SK-N-SH (cell line): ENCODE data around the gene ROBO1. TPM values are rescaled to one million over a fixed set of nuclear protein-coding genes. Genes with fewer than 3 reads are reported as not detected.

Source experiments
- CTCF ChIA-PET: fragments of 300-600, 350-600 bp; formaldehyde crosslinking; extraction: SDS; loops from one replicate; lab custom pipeline; 2021; lab: Yijun Ruan, JAX
- POLR2A ChIA-PET: fragments of 350-600 bp; sonication (Branson Sonifier 250); formaldehyde crosslinking; extraction: SDS; loops from one replicate; lab custom pipeline; 2020; ENCODE audit warnings: antibody characterized with exemption, inconsistent platforms; lab: Yijun Ruan, JAX
- DNase-seq: peaks from one replicate; pipeline ENCODE4 v3.0.0; 2012
- H2AFZ ChIP-seq: fragments of 200-600 bp; sonication (generic); 2 replicates; pipeline ENCODE4 v1.8.1; 2016; ENCODE audit warnings: antibody characterized with exemption, mild to moderate bottlenecking, low read depth
- H3F3A ChIP-seq: fragments of 200-600 bp; sonication (generic); replicated peaks from 2 replicates; pipeline ENCODE3; 2016; ENCODE audit warnings: antibody characterized with exemption, mild to moderate bottlenecking; ENCODE audit not compliant: insufficient read depth
- H3K27ac ChIP-seq, 2 experiments: fragments of 200-500 bp in 1 of 2; fragments of 200-600 bp in 1 of 2; sonication (Bioruptor generic) in 1 of 2; sonication (generic), shearing (Covaris generic) in 1 of 2; 2 replicates each; pipeline versions ENCODE4 v1.5.1 to v1.6.1; 2014 to 2016; ENCODE audit warnings: low read depth in 2 of 2, inconsistent platforms in 1 of 2, low read length in 1 of 2, mild to moderate bottlenecking in 1 of 2, mixed read lengths in 1 of 2
- H3K27me3 ChIP-seq: fragments of 200-600 bp; sonication (generic), shearing (Covaris generic); 2 replicates; pipeline ENCODE4 v1.6.1; 2016; ENCODE audit warnings: mixed run types; ENCODE audit not compliant: insufficient read depth
- H3K36me3 ChIP-seq, 2 experiments: fragments of 200-500 bp in 1 of 2; fragments of 200-600 bp in 1 of 2; sonication (Bioruptor generic) in 1 of 2; sonication (generic) in 1 of 2; replicated peaks in 1 of 2; 2 replicates each; pipeline versions ENCODE3 to v1.5.1; 2014 to 2016; ENCODE audit warnings: low read length in 1 of 2, mild to moderate bottlenecking in 1 of 2; ENCODE audit not compliant: insufficient read depth in 2 of 2, control insufficient read depth in 1 of 2
- H3K4me1 ChIP-seq, 2 experiments: fragments of 200-500 bp in 1 of 2; fragments of 200-600 bp in 1 of 2; sonication (Bioruptor generic) in 1 of 2; sonication (generic), shearing (Covaris generic) in 1 of 2; 2 replicates each; pipeline versions ENCODE4 v1.5.1 to v1.6.1; 2014 to 2016; ENCODE audit warnings: low read depth in 1 of 2, low read length in 1 of 2, mixed run types in 1 of 2; ENCODE audit not compliant: insufficient read depth in 2 of 2, control insufficient read depth in 1 of 2
- H3K4me2 ChIP-seq: fragments of 200-600 bp; sonication (generic), shearing (Covaris generic); 2 replicates; pipeline ENCODE4 v1.6.1; 2017; ENCODE audit warnings: mixed run types
- H3K4me3 ChIP-seq, 2 experiments: fragments of 200-500 bp in 1 of 2; fragments of 200-600 bp in 1 of 2; sonication (Bioruptor generic) in 1 of 2; sonication (generic), shearing (Covaris generic) in 1 of 2; 2 replicates each; pipeline versions ENCODE4 v1.5.1 to v1.8.1; 2014 to 2016; ENCODE audit warnings: low read depth in 2 of 2, inconsistent platforms in 1 of 2, low read length in 1 of 2, mild to moderate bottlenecking in 1 of 2, mixed read lengths in 1 of 2, moderate library complexity in 1 of 2
- H3K79me2 ChIP-seq: fragments of 200-600 bp; sonication (generic); 2 replicates; pipeline ENCODE4 v1.8.1; 2017; ENCODE audit warnings: mild to moderate bottlenecking; ENCODE audit not compliant: insufficient read depth
- H3K9ac ChIP-seq: fragments of 200-600 bp; sonication (generic); 2 replicates; pipeline ENCODE4 v1.6.1; 2017; ENCODE audit warnings: mixed run types
- H3K9me2 ChIP-seq: fragments of 200-600 bp; sonication (generic); 2 replicates; pipeline ENCODE4 v1.6.1; 2017; ENCODE audit warnings: mixed run types
- H3K9me3 ChIP-seq: fragments of 200-600 bp; sonication (generic); 2 replicates; pipeline ENCODE4 v1.6.1; 2017; ENCODE audit warnings: mixed run types, mild to moderate bottlenecking, moderate library complexity
- H4K20me1 ChIP-seq: fragments of 200-600 bp; sonication (generic); 2 replicates; pipeline ENCODE4 v1.6.1; 2017; ENCODE audit warnings: mild to moderate bottlenecking, mixed run types; ENCODE audit not compliant: insufficient read depth
- CHD2 ChIP-seq: fragments of 150-350 bp; IDR thresholded peaks from 2 replicates; pipeline ENCODE4 v1.6.1; 2018; ENCODE audit warnings: low read length; ENCODE audit not compliant: partially characterized antibody
- EP300 ChIP-seq, 2 experiments: IDR thresholded peaks; 2 replicates each; pipeline versions ENCODE4 v1.4.0 to v1.6.1; 2012; ENCODE audit warnings: borderline replicate concordance in 1 of 2, low read depth in 1 of 2, low read length in 1 of 2
- GATA2 ChIP-seq: sonication (generic); formaldehyde crosslinking; IDR thresholded peaks from 2 replicates; pipeline ENCODE4 v1.5.0; 2020; ENCODE audit warnings: mild to moderate bottlenecking, missing genetic modification reagents
- NRF1 ChIP-seq: IDR thresholded peaks from 2 replicates; pipeline ENCODE4 v1.6.1; 2012; ENCODE audit warnings: low read depth, mild to moderate bottlenecking, low read length
- POLR2AphosphoS5 ChIP-seq: IDR thresholded peaks from 2 replicates; pipeline ENCODE4 v1.6.1; 2012; ENCODE audit warnings: low read depth, low read length
- RAD21 ChIP-seq: IDR thresholded peaks from 2 replicates; pipeline ENCODE4 v1.6.1; 2012; ENCODE audit warnings: mild to moderate bottlenecking, low read length
- RFX5 ChIP-seq: IDR thresholded peaks from 2 replicates; pipeline ENCODE4 v1.6.1; 2012; ENCODE audit warnings: mild to moderate bottlenecking, improper control_type of control experiment, low read length
- SIN3A ChIP-seq: IDR thresholded peaks from 2 replicates; pipeline ENCODE4 v1.6.1; 2012; ENCODE audit warnings: low read depth, mild to moderate bottlenecking, low read length, moderate library complexity, borderline replicate concordance
- SMC3 ChIP-seq: IDR thresholded peaks from 2 replicates; pipeline ENCODE4 v1.6.1; 2012; ENCODE audit warnings: low read depth, low read length, improper control_type of control experiment
- TCF12 ChIP-seq: IDR thresholded peaks from 2 replicates; pipeline ENCODE4 v1.4.0; 2012
- YY1 ChIP-seq: IDR thresholded peaks from 2 replicates; pipeline ENCODE4 v1.4.0; 2012; ENCODE audit warnings: low read depth, mild to moderate bottlenecking
- WGBS: methylation state at CpG from one replicate; pipeline ENCODE4 v1.1.6; 2017; ENCODE audit warnings: low lambda C conversion rate; 5-methylcytosine and 5-hydroxymethylcytosine counted together
- polyA plus RNA-seq, 3 experiments: library from polyadenylated mRNA; depleted of rRNA; stranded (reverse); fragments of >200 nt; gene quantifications; 2 replicates each; pipeline ENCODE4 v1.2.3, GENCODE V29; 2012
- TF ChIP-seq, protein P1 (sequence below): fragments of 150-350 bp; IDR thresholded peaks from 2 replicates; pipeline ENCODE4 v1.6.1; 2016; ENCODE audit warnings: mild to moderate bottlenecking, low read depth, low read length
- TF ChIP-seq, protein P2 (sequence below): IDR thresholded peaks from 2 replicates; pipeline ENCODE4 v1.4.0; 2012; ENCODE audit warnings: low read depth
- TF ChIP-seq, protein P3 (sequence below): fragments of 150-350 bp; IDR thresholded peaks from 2 replicates; pipeline ENCODE4 v1.6.1; 2017; ENCODE audit warnings: antibody characterized with exemption, low read length, low read depth, borderline replicate concordance
- TF ChIP-seq, protein P4 (sequence below): IDR thresholded peaks from 2 replicates; pipeline ENCODE4; 2012

Gene ROBO1
- polyA plus RNA-seq, 1 of the 3 experiments (the other 2 are of a cell fraction): 22.7 TPM

DNA sequence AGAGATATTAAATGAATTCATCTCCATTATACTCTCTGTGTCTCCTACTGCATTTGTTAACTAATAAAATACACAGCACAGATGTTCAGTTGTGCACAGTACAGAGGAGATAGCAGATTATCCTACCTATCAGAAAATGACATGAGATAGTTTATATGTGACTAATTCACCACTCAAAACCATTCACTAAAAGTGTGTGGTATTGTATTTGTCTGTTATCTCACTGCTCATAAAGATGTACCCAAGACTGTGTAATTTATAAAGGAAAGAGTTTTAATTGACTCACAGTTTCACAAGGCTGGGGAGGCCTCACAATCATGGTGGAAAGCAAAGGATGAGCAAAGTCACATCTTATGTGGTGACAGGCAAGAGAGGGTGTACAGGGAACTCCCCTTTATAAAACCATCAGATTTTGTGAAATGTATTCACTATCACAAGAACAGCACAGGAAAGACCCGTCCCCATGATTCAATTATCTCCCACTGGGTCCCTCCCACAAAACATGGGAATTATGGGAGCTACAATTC lies 936.3 kb downstream of the ROBO1 start:
- peaks cover 0 to 6% of the 10 kb centered on the region in 2 experiments for H3K36me3 ChIP-seq
- H3K79me2 ChIP-seq: peaks cover under 1% of the 10 kb centered on the region
- TF ChIP-seq GATA2 (CRISPR knock-in tag) (no peak), RAD21 (no peak)
- no peaks in the 10 kb centered on the region for H4K20me1 ChIP-seq
- no peaks in the 10 kb centered on the region for H3K27me3 ChIP-seq
- CTCF ChIA-PET: no interaction called here
- H3K27ac ChIP-seq: no peak overlapping the region
- DNase-seq: no peak
- no peaks in the 10 kb centered on the region; a peak in 1 of 4 replicates for H3K4me1 ChIP-seq
- 94% methylated on average over 1 of the region's 1 CpG for WGBS
- H3K9ac ChIP-seq: no peak overlapping the region
- no peaks in the 10 kb centered on the region for H3K9me3 ChIP-seq
- H3F3A ChIP-seq: no peaks in the 10 kb centered on the region
- H3K4me3 ChIP-seq: no peak overlapping the region
- H3K4me2 ChIP-seq: no peak overlapping the region
- POLR2A ChIA-PET: no interaction called here
- H3K9me2 ChIP-seq: no peaks in the 10 kb centered on the region
- H2AFZ ChIP-seq: no peak overlapping the region

DNA sequence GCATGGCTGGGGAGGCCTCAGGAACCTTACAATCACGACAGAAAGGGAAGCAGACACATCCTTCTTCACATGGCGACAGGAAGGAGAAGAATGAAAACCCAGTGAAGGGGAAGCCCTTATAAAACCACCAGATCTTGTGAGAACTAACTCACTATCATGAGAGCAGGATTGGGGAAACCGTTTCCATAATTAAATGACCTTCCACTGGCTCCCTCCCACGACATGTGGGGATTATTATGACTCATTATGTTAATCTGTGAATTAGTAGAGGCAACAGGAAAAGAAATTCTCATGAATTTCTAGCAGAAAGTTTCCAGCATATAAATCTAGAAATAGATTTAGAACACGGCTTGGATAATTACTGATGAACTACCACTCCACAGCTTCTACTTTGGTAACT lies 937.3 kb downstream of the ROBO1 start:
- 85% methylated on average over 5 of the region's 5 CpGs for WGBS
- Histone ChIP-seq H3K79me2 (no peaks in the 10 kb centered on the region; the same call in none of the 2 replicates), H3K27me3 (no peaks in the 10 kb centered on the region), H3K27ac (no peak overlapping the region), H2AFZ (no peak overlapping the region), H3K4me1 (peaks cover 5 to 6% of the 10 kb centered on the region in 2 experiments; a peak in 2 of 4 replicates), H3K9ac (no peak overlapping the region), H4K20me1 (no peaks in the 10 kb centered on the region), H3K9me2 (no peaks in the 10 kb centered on the region), H3K4me3 (no peak overlapping the region), H3K9me3 (no peaks in the 10 kb centered on the region), H3K36me3 (peaks cover 0 to 6% of the 10 kb centered on the region in 2 experiments), H3F3A (no peaks in the 10 kb centered on the region)
- ChIA-PET POLR2A (no interaction called here), CTCF (no interaction called here)
- no peak for DNase-seq
- no peak for TF ChIP-seq YY1
- no peak for TF ChIP-seq RFX5
- TF ChIP-seq GATA2 (CRISPR knock-in tag): no peak
- TF ChIP-seq, protein P1, sequence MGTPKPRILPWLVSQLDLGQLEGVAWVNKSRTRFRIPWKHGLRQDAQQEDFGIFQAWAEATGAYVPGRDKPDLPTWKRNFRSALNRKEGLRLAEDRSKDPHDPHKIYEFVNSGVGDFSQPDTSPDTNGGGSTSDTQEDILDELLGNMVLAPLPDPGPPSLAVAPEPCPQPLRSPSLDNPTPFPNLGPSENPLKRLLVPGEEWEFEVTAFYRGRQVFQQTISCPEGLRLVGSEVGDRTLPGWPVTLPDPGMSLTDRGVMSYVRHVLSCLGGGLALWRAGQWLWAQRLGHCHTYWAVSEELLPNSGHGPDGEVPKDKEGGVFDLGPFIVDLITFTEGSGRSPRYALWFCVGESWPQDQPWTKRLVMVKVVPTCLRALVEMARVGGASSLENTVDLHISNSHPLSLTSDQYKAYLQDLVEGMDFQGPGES: no peak
- no peak for TF ChIP-seq CHD2
- no peak for TF ChIP-seq TCF12
- TF ChIP-seq EP300 (IDR thresholded peaks at IDR 0.05; ENCODE audit: borderline replicate concordance in 1 of 2, low read depth in 1 of 2, low read length in 1 of 2): no peak
- TF ChIP-seq, protein P2, sequence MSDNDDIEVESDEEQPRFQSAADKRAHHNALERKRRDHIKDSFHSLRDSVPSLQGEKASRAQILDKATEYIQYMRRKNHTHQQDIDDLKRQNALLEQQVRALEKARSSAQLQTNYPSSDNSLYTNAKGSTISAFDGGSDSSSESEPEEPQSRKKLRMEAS: no peak
- TF ChIP-seq, protein P3, sequence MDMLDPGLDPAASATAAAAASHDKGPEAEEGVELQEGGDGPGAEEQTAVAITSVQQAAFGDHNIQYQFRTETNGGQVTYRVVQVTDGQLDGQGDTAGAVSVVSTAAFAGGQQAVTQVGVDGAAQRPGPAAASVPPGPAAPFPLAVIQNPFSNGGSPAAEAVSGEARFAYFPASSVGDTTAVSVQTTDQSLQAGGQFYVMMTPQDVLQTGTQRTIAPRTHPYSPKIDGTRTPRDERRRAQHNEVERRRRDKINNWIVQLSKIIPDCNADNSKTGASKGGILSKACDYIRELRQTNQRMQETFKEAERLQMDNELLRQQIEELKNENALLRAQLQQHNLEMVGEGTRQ: no peak
- TF ChIP-seq, protein P4, sequence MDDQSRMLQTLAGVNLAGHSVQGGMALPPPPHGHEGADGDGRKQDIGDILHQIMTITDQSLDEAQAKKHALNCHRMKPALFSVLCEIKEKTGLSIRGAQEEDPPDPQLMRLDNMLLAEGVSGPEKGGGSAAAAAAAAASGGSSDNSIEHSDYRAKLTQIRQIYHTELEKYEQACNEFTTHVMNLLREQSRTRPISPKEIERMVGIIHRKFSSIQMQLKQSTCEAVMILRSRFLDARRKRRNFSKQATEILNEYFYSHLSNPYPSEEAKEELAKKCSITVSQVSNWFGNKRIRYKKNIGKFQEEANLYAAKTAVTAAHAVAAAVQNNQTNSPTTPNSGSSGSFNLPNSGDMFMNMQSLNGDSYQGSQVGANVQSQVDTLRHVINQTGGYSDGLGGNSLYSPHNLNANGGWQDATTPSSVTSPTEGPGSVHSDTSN: no peak
- TF ChIP-seq NRF1: no peak
- TF ChIP-seq SMC3: no peak
- no peak for TF ChIP-seq POLR2AphosphoS5
- TF ChIP-seq SIN3A: no peak
- TF ChIP-seq, all 33 proteins: peak for 0
- H3K4me2 ChIP-seq: no peak overlapping the region
